Measurements from ENCODE around the gene GPR135. TPM values are rescaled to one million over a fixed set of nuclear protein-coding genes. Genes with fewer than 3 reads are reported as not detected.

The GPR135 gene
- 1 to 10 TPM; 4.4 to 5.9 (median 5.1) TPM for total RNA-seq

DNA sequence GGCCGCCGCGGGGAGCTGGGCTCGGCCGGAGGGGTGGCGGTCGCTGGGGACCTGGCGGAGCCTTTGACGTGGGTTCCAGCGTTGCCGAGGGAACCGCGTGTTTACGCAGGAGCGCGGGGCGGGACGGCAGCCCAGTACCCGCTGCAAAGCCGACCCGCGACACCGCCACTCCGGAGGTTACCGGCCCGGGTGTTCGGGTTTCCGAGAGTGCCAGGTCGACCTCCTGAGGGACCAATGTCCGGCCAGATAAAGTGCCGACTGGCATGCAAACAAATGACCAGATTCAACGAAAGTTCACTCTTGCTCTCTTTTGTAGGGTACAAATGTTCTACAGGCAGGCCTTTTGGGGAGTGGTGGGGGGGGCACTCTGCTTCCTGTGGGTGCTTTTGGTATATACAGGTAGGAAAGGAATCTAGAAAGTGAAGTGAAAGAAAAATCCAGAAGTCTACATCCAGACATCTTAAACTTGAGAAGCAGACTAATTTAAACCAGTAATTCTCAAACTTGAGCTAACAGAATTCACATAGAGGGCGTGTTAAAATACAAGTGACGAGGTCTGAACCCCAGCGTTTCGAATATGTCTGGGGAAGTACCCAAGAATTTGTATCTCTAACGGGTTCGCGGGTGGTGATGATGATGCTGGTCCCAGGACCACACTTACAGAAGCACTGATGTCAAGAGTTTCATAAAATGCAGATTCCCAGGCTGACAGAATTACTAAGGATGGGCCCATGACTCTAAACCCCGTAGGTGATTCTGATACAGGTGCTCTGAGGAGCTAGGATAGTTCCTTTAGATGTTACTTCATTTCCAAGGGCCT is at the start of gene GPR135:
GPR135 (minus strand) TSS at position 65 of the 820 bp plus-strand sequence. CDS start 154 bp downstream, outside the sequence.
- H3K9me3 ChIP-seq, result no peaks in the 10 kb centered on the region
- DNase-seq (ENCODE audit: low spot score in 2 of 2), result peak; percentile 26 to 55
- intact Hi-C loops (cut with DNase I; ENCODE audit: low total_unique reads), result no loop called here
- H3K27ac ChIP-seq, result peak within 1 kb of the TSS; percentile 70 to 90
- H3K27me3 ChIP-seq, result no peaks in the 10 kb centered on the region
- H3K4me3 ChIP-seq, result peak within 1 kb of the TSS; percentile 67 to 88 (median 76)
- H3K4me1 ChIP-seq, result peaks cover 4 to 9% of the 10 kb centered on the region in 2 donors
- H3K36me3 ChIP-seq, result no peaks in the 10 kb centered on the region
- no peak for TF ChIP-seq POLR2AphosphoS5 (IDR thresholded peaks at IDR 0.05)
- TF ChIP-seq, protein P1, sequence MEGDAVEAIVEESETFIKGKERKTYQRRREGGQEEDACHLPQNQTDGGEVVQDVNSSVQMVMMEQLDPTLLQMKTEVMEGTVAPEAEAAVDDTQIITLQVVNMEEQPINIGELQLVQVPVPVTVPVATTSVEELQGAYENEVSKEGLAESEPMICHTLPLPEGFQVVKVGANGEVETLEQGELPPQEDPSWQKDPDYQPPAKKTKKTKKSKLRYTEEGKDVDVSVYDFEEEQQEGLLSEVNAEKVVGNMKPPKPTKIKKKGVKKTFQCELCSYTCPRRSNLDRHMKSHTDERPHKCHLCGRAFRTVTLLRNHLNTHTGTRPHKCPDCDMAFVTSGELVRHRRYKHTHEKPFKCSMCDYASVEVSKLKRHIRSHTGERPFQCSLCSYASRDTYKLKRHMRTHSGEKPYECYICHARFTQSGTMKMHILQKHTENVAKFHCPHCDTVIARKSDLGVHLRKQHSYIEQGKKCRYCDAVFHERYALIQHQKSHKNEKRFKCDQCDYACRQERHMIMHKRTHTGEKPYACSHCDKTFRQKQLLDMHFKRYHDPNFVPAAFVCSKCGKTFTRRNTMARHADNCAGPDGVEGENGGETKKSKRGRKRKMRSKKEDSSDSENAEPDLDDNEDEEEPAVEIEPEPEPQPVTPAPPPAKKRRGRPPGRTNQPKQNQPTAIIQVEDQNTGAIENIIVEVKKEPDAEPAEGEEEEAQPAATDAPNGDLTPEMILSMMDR (IDR thresholded peaks at IDR 0.05), result peak in 1 of 3 donors; percentile 14

GRCh38 chr14:59511916-59512575 is 46.9 kb upstream of the GPR135 start:
- Histone ChIP-seq H3K27me3 (no peaks in the 10 kb centered on the region), H3K4me3 (no peak overlapping the region), H3K9me3 (no peaks in the 10 kb centered on the region), H3K4me1 (no peaks in the 10 kb centered on the region), H3K36me3 (no peaks in the 10 kb centered on the region), H3K27ac (no peak overlapping the region)
- no peak for TF ChIP-seq POLR2A (IDR thresholded peaks at IDR 0.05)
- TF ChIP-seq, protein P1 (IDR thresholded peaks at IDR 0.05), result no peak
- TF ChIP-seq POLR2AphosphoS5 (IDR thresholded peaks at IDR 0.05), result no peak
- intact Hi-C loops (cut with DNase I; ENCODE audit: low total_unique reads), result no loop called here
- no peak for DNase-seq (ENCODE audit: low spot score in 2 of 2)

DNA sequence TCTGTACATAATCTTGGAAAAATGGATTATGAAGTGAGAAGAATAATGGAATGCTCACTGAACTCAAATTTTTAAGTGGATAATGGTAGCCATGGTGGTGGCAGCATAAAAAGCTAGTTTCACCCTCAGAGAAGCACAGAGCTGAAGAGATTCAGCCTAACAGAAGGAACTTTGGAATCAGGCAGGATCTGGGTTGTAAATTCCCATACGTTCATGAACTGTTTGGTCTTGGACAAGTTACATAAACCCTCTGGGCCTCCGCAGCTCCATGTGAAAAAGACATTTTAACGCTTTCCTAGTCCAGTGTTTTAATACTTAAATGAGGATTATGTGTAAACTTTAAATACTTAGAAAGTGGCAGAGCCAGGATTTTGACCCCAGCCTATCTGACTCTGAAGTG is 45.8 kb upstream of the GPR135 start:
- H3K27me3 ChIP-seq, result no peaks in the 10 kb centered on the region
- no peak for DNase-seq (ENCODE audit: low spot score in 2 of 2)
- H3K4me1 ChIP-seq, result no peaks in the 10 kb centered on the region
- H3K36me3 ChIP-seq, result no peaks in the 10 kb centered on the region
- no peak overlapping the region for H3K27ac ChIP-seq
- H3K4me3 ChIP-seq, result no peak overlapping the region
- no peaks in the 10 kb centered on the region for H3K9me3 ChIP-seq
- intact Hi-C loops (cut with DNase I; ENCODE audit: low total_unique reads), result no loop called here
- TF ChIP-seq, protein P1 (IDR thresholded peaks at IDR 0.05), result no peak
- TF ChIP-seq POLR2AphosphoS5 (IDR thresholded peaks at IDR 0.05) (no peak), POLR2A (IDR thresholded peaks at IDR 0.05) (no peak)

- H3K4me3 ChIP-seq, result no peak overlapping the region
- H3K27me3 ChIP-seq, result no peaks in the 10 kb centered on the region
- H3K36me3 ChIP-seq, result no peaks in the 10 kb centered on the region
- no peaks in the 10 kb centered on the region for H3K4me1 ChIP-seq
- intact Hi-C loops (cut with DNase I; ENCODE audit: low total_unique reads), result no loop called here
- no peak for TF ChIP-seq POLR2A (IDR thresholded peaks at IDR 0.05)
- TF ChIP-seq, protein P1 (IDR thresholded peaks at IDR 0.05), result no peak
- TF ChIP-seq POLR2AphosphoS5 (IDR thresholded peaks at IDR 0.05), result no peak
- H3K27ac ChIP-seq, result no peak overlapping the region
- no peak for DNase-seq (ENCODE audit: low spot score in 2 of 2)
- H3K9me3 ChIP-seq, result no peaks in the 10 kb centered on the region
Observed at GRCh38 chr14:59510001-59510400, 44.8 kb upstream of the GPR135 start.

- Histone ChIP-seq H3K36me3 (peaks cover 5% of the 10 kb centered on the region), H3K4me3 (no peak overlapping the region), H3K4me1 (no peaks in the 10 kb centered on the region), H3K27ac (no peak overlapping the region), H3K27me3 (no peaks in the 10 kb centered on the region), H3K9me3 (no peaks in the 10 kb centered on the region)
- TF ChIP-seq, protein P1 (IDR thresholded peaks at IDR 0.05), result no peak
- no peak for TF ChIP-seq POLR2AphosphoS5 (IDR thresholded peaks at IDR 0.05)
- no peak for TF ChIP-seq POLR2A (IDR thresholded peaks at IDR 0.05)
- DNase-seq (ENCODE audit: low spot score in 2 of 2), result no peak
- intact Hi-C loops (cut with DNase I; ENCODE audit: low total_unique reads), result no loop called here
Observed at GRCh38 chr14:59509101-59509500, 43.9 kb upstream of the GPR135 start.
